H9 (cell line): ENCODE data around the gene LTA4H. TPM values are rescaled to one million over a fixed set of nuclear protein-coding genes. Genes with fewer than 3 reads are reported as not detected.

Experiments
- DNase-seq: peaks from one replicate; pipeline ENCODE4 v3.0.0-alpha.2; 2017
- H2AFZ ChIP-seq: one replicate; pipeline ENCODE4 v1.6.1; 2013; ENCODE audit warnings: mild to moderate bottlenecking, low read length, control low read depth, moderate library complexity
- H2AK5ac ChIP-seq: 2 replicates; pipeline ENCODE4 v1.6.1; 2013; ENCODE audit warnings: low read length, control low read depth, mixed read lengths; ENCODE audit not compliant: insufficient read length
- H2BK120ac ChIP-seq: one replicate; pipeline ENCODE4 v1.6.1; 2013; ENCODE audit warnings: low read depth, mild to moderate bottlenecking, low read length, control low read depth, inconsistent platforms; ENCODE audit not compliant: poor library complexity, severe bottlenecking
- H2BK12ac ChIP-seq: 2 replicates; pipeline ENCODE4 v1.6.1; 2013; ENCODE audit warnings: low read length, control low read depth, mixed read lengths, low read depth; ENCODE audit not compliant: insufficient read length
- H2BK15ac ChIP-seq: 2 replicates; pipeline ENCODE4 v1.6.1; 2013; ENCODE audit warnings: low read depth, low read length, control low read depth
- H2BK20ac ChIP-seq: one replicate; pipeline ENCODE4 v1.6.1; 2013; ENCODE audit warnings: low read depth, mild to moderate bottlenecking, low read length, control low read depth, inconsistent platforms; ENCODE audit not compliant: poor library complexity, severe bottlenecking
- H2BK5ac ChIP-seq: 2 replicates; pipeline ENCODE4 v1.6.1; 2013; ENCODE audit warnings: low read length, control low read depth, mixed read lengths; ENCODE audit not compliant: insufficient read length
- H3K14ac ChIP-seq: 2 replicates; pipeline ENCODE4 v1.6.1; 2013; ENCODE audit warnings: low read length, control low read depth; ENCODE audit not compliant: insufficient read depth
- H3K18ac ChIP-seq: 2 replicates; pipeline ENCODE4 v1.6.1; 2013; ENCODE audit warnings: low read depth, mild to moderate bottlenecking, mixed read lengths, low read length, control low read depth; ENCODE audit not compliant: insufficient read length
- H3K23ac ChIP-seq: 2 replicates; pipeline ENCODE4 v1.6.1; 2013; ENCODE audit warnings: low read length, control low read depth, mixed read lengths, low read depth; ENCODE audit not compliant: insufficient read length
- H3K23me2 ChIP-seq: 2 replicates; pipeline ENCODE4 v1.6.1; 2013; ENCODE audit warnings: low read depth, mild to moderate bottlenecking, mixed read lengths, low read length, control low read depth; ENCODE audit not compliant: insufficient read length, poor library complexity, severe bottlenecking
- H3K27ac ChIP-seq: 2 replicates; pipeline ENCODE4 v1.5.1; 2013; ENCODE audit warnings: low read length, control low read depth, mixed read lengths, low read depth; ENCODE audit not compliant: insufficient read length
- H3K27me3 ChIP-seq: 2 replicates; pipeline ENCODE4 v1.6.1; 2013; ENCODE audit warnings: low read length, control low read depth, inconsistent platforms; ENCODE audit not compliant: insufficient read depth
- H3K4ac ChIP-seq: 2 replicates; pipeline ENCODE4 v1.6.1; 2013; ENCODE audit warnings: low read depth, mild to moderate bottlenecking, control low read depth, inconsistent platforms, low read length, moderate library complexity
- H3K4me1 ChIP-seq: 2 replicates; pipeline ENCODE4 v1.6.1; 2013; ENCODE audit warnings: low read length, control low read depth, inconsistent platforms; ENCODE audit not compliant: insufficient read depth
- H3K4me2 ChIP-seq: 2 replicates; pipeline ENCODE4 v1.6.1; 2013; ENCODE audit warnings: low read length, control low read depth, mixed read lengths; ENCODE audit not compliant: insufficient read length, insufficient read depth
- H3K56ac ChIP-seq: 2 replicates; pipeline ENCODE4 v1.6.1; 2013; ENCODE audit warnings: low read depth, mild to moderate bottlenecking, mixed read lengths, low read length, control low read depth; ENCODE audit not compliant: insufficient read length
- H3K79me1 ChIP-seq: 2 replicates; pipeline ENCODE4 v1.6.1; 2013; ENCODE audit warnings: low read depth, mild to moderate bottlenecking, moderate library complexity, low read length, control low read depth, inconsistent platforms; ENCODE audit not compliant: insufficient read depth, poor library complexity, severe bottlenecking
- H3K79me2 ChIP-seq: 2 replicates; pipeline ENCODE4 v1.6.1; 2013; ENCODE audit warnings: low read length, control low read depth, inconsistent platforms; ENCODE audit not compliant: insufficient read depth
- H3K9ac ChIP-seq: 2 replicates; pipeline ENCODE4 v1.6.1; 2013; ENCODE audit warnings: low read length, control low read depth, mixed read lengths; ENCODE audit not compliant: insufficient read length; ENCODE audit errors: extremely low read depth
- H3K9me3 ChIP-seq: one replicate; pipeline ENCODE4 v1.6.1; 2013; ENCODE audit warnings: low read depth, low read length, inconsistent platforms; ENCODE audit not compliant: control insufficient read depth
- H3T11ph ChIP-seq: one replicate; pipeline ENCODE4 v1.6.1; 2013; ENCODE audit warnings: mild to moderate bottlenecking, low read length, control low read depth, inconsistent platforms
- H4K20me1 ChIP-seq: one replicate; pipeline ENCODE4 v1.6.1; 2013; ENCODE audit not compliant: control insufficient read depth, insufficient read length, insufficient read depth
- H4K5ac ChIP-seq: 2 replicates; pipeline ENCODE4 v1.6.1; 2013; ENCODE audit warnings: low read depth, mild to moderate bottlenecking, mixed read lengths, low read length, control low read depth; ENCODE audit not compliant: insufficient read length
- H4K8ac ChIP-seq: replicated peaks from 2 replicates; pipeline ENCODE4 v1.6.1; 2013; ENCODE audit warnings: low read length, control low read depth, mixed read lengths, low read depth; ENCODE audit not compliant: insufficient read length
- H4K91ac ChIP-seq: 2 replicates; pipeline ENCODE4 v1.6.1; 2013; ENCODE audit warnings: low read depth, mild to moderate bottlenecking, moderate library complexity, mixed read lengths, low read length, control low read depth; ENCODE audit not compliant: insufficient read length
- H3K27ac Mint-ChIP-seq, 3 experiments: 2 replicates in 2 of 3; 3 replicates in 1 of 3; pipeline ENCODE4 v1.8.0; 2020 to 2021; ENCODE audit warnings: mixed read lengths in 3 of 3, mild to moderate bottlenecking in 1 of 3, moderate library complexity in 1 of 3
- H3K27me3 Mint-ChIP-seq: 2 replicates; pipeline ENCODE4 v1.8.0; 2021; ENCODE audit warnings: low read depth, mild to moderate bottlenecking, moderate library complexity, mixed read lengths
- H3K36me3 Mint-ChIP-seq, 3 experiments: 2 replicates in 2 of 3; 3 replicates in 1 of 3; pipeline ENCODE4 v1.8.0; 2020 to 2021; ENCODE audit warnings: low read depth in 3 of 3, mixed read lengths in 3 of 3; ENCODE audit not compliant: insufficient read depth in 1 of 3
- H3K4me1 Mint-ChIP-seq, 2 experiments: 2 replicates each; pipeline ENCODE4 v1.8.0; 2020; ENCODE audit warnings: mixed read lengths in 2 of 2
- H3K4me3 Mint-ChIP-seq, 2 experiments: 2 replicates in 1 of 2; 3 replicates in 1 of 2; pipeline ENCODE4 v1.8.0; 2020 to 2021; ENCODE audit warnings: mild to moderate bottlenecking in 2 of 2, mixed read lengths in 2 of 2, moderate library complexity in 1 of 2
- H3K9me3 Mint-ChIP-seq, 2 experiments: 2 replicates in 1 of 2; 3 replicates in 1 of 2; pipeline ENCODE4 v1.8.0; 2020; ENCODE audit warnings: mild to moderate bottlenecking in 2 of 2, mixed read lengths in 2 of 2, moderate library complexity in 1 of 2
- CTCF ChIP-seq: fragments of 200-600 bp; sonication (generic); conservative IDR thresholded peaks from 3 replicates; pipeline ENCODE4 v1.8.0; 2021; ENCODE audit warnings: antibody characterized with exemption, mild to moderate bottlenecking
- WGBS: extraction: QIAGEN DNeasy Blood & Tissue Kit; methylation state at CpG from one replicate; pipeline ENCODE4 v1.1.7; 2013; ENCODE audit warnings: missing lambda C conversion rate, low lambda C conversion rate, mixed read lengths; ENCODE audit not compliant: insufficient read length; ENCODE audit errors: extremely low coverage; 5-methylcytosine and 5-hydroxymethylcytosine counted together
- total RNA-seq: library from RNA; stranded (reverse); gene quantifications from 2 replicates; pipeline ENCODE4 v1.2.1, GENCODE V29; 2021

LTA4H gene
- total RNA-seq, 1 experiment from 2014 or later, result 144 TPM

DNA sequence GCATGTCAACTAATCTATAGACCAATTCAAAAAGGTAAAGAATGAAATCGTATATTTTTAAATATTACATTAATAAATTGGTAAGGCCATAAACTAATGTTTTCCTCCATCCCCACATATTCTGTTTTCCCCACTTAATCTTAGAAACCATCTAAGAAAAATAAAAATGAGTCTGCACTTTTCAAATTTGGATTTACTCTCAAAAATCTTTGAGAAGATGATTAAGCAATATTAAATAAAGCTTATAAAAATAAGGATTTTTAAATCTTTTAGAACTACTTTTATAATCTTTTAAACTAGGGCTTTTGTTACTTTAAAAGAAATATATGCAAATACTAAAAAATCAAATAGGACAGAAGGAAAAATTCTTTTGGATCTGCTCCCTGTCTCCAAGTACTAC, 28.7 kb downstream of the LTA4H start:
- no peaks in the 10 kb centered on the region for H3K27me3 Mint-ChIP-seq
- H3K27me3 ChIP-seq, result no peaks in the 10 kb centered on the region
- no peak for TF ChIP-seq CTCF

More for the DNA sequence above, 28.7 kb downstream of the LTA4H start:
- no peaks in the 10 kb centered on the region for H3K23me2 ChIP-seq
- no peak overlapping the region for H4K8ac ChIP-seq
- H4K91ac ChIP-seq, result no peak overlapping the region
- H2BK20ac ChIP-seq, result no peak overlapping the region
- H3K4me1 ChIP-seq, result no peaks in the 10 kb centered on the region
- no peak overlapping the region for H2BK5ac ChIP-seq
- H3K36me3 Mint-ChIP-seq, result peaks cover 26 to 61% (median 58%) of the 10 kb centered on the region in 3 experiments; a peak in 6 of 7 replicates
- WGBS, result no CpG with 5 or more reads among the region's 1 CpG
- no peak overlapping the region for H3K27ac Mint-ChIP-seq
- H3K9me3 Mint-ChIP-seq, result no peaks in the 10 kb centered on the region
- H2AFZ ChIP-seq, result no peak overlapping the region
- H3K4me1 Mint-ChIP-seq, result no peaks in the 10 kb centered on the region
- no peak overlapping the region for H3K4ac ChIP-seq
- no peak overlapping the region for H3K23ac ChIP-seq
- no peak overlapping the region for H2AK5ac ChIP-seq
- H3K4me3 Mint-ChIP-seq, result no peak overlapping the region
- no peak overlapping the region for H2BK120ac ChIP-seq
- H3K14ac ChIP-seq, result no peak overlapping the region
- no peak overlapping the region for H4K5ac ChIP-seq
- H3K79me1 ChIP-seq, result no peaks in the 10 kb centered on the region
- H3K9ac ChIP-seq, result no peak overlapping the region
- no peak overlapping the region for H2BK12ac ChIP-seq
- H3K9me3 ChIP-seq, result no peaks in the 10 kb centered on the region
- DNase-seq, result no peak
- no peak overlapping the region for H3K27ac ChIP-seq
- H3K56ac ChIP-seq, result no peak overlapping the region
- H3T11ph ChIP-seq, result no peak overlapping the region
- no peak overlapping the region for H2BK15ac ChIP-seq
- no peak overlapping the region for H3K4me2 ChIP-seq
- no peaks in the 10 kb centered on the region for H4K20me1 ChIP-seq
- H3K79me2 ChIP-seq, result no peaks in the 10 kb centered on the region
- H3K18ac ChIP-seq, result no peak overlapping the region
